Measurements from ENCODE around the gene CNPY2.
"Not testable (repeated sequence)": the region's sequence is repeated elsewhere in the genome, so short reads cannot be mapped to it uniquely, and the experiment has no call there.

The CNPY2 gene

DNA sequence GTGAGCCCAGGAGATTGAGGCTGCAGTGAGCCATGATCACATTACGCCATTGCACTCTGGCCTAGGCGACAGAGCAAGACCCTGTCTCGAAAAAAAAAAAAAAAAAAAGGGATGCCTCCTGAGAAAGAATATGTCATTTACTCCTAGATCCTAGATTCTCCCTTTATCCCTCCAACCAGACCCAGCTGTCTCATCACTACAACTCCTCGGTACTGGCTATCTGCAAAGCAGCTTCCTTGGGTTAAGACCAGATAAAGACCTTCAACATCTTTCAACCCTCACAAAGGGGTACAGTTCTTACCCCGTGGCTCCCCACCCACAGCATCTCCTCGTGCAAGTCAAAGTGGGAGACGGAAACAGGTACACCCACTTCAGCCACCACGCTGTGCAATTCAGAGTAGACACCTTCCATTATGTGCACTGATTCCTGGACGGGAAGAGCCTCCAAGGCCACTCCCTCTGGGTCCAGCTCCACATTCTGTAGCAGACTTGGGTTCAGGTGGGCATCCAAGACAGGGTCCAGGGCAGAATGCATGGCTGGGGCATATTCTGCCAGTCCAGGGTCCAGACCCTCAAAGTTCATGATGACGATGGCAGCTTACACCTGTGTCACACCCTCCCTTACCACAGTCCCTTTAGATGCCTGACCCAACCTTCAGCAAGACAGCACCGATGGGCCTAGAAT is 16.9 kb upstream of the CNPY2 start:
- no peak for FAIRE-seq
- DNase-seq (ENCODE audit: insufficient read length), result no peak
- TF ChIP-seq POLR2A (IDR thresholded peaks at IDR 0.05; ENCODE audit: low read depth, low read length) (no peak; the same call in 1 of the 2 replicates), POLR2AphosphoS5 (IDR thresholded peaks at IDR 0.05; ENCODE audit: low read depth, low read length) (no peak), TAF1 (IDR thresholded peaks at IDR 0.05; ENCODE audit: borderline replicate concordance, low read depth, low read length) (no peak)

DNA sequence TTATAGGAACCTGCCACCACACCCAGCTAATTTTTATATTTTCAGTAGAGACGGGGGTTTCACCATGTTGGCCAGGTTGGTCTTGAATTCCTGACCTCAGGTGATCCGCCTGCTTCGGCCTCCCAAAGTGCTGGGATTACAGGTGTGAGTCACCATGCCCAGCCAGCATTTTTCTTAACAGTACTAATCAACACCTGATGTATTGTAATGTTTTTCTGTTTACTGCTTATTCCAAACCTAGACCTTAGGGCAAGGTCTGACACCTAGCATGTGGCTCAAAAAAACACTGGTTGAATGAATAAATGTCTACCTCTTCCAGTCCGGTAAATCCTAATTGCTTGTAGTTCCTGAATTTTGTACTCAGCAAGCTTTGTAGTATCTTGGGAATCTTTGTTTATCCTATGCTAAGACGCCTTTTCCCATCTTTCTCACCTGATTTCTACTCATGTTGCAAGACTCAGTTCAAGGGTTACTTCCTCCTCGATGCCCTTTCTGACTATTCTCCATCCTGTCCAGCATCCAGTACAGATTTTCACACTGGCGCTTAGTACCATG is 15.2 kb upstream of the CNPY2 start:
- no peak for FAIRE-seq
- TF ChIP-seq POLR2A (IDR thresholded peaks at IDR 0.05; ENCODE audit: low read depth, low read length) (no peak), POLR2AphosphoS5 (IDR thresholded peaks at IDR 0.05; ENCODE audit: low read depth, low read length) (no peak), TAF1 (IDR thresholded peaks at IDR 0.05; ENCODE audit: borderline replicate concordance, low read depth, low read length) (no peak)
- no peak for DNase-seq (ENCODE audit: insufficient read length)

DNA sequence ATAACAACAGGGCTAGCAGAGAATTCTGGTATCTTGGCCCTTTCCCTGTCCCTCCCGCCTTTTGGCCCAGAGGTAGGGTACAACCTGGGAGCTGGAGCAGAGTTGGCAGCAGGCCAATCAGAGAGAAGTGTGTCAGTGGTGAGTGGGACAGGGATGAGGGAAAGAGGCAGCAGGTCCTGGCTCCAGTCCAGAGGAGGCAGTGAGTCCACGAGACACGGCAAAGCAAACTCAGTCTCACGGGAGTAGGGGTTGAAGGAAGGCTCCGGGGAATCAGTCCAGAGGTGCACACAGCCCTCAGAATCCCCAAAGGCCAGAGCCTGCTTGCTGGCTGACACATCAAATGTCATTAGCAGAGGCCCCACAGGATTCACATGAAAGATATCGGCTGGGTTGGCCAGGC is 10.7 kb upstream of the CNPY2 start:
- no peak for DNase-seq (ENCODE audit: insufficient read length)
- FAIRE-seq, result no peak
- TF ChIP-seq POLR2A (IDR thresholded peaks at IDR 0.05; ENCODE audit: low read depth, low read length) (no peak), TAF1 (IDR thresholded peaks at IDR 0.05; ENCODE audit: borderline replicate concordance, low read depth, low read length) (no peak)

DNA sequence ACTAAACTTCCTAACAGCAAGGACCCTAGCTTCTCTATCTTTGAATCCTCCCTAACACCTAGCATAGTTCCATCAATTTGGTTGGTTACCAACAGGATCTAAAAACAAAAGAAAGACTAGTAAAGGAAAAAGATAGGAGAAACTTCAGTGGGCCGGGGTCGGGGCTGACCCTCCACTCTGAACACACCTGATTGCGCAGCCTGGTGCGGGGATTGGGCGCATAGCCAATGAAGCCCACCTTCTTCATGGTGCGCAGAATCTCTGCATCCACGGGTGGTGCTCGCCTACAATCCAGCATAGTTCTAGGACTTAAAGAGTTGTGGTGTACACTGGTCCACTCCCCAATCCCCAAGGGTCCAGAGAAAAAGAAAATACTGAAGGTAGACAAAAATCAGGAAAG is 10.3 kb upstream of the CNPY2 start:
- TF ChIP-seq TAF1 (IDR thresholded peaks at IDR 0.05; ENCODE audit: borderline replicate concordance, low read depth, low read length) (no peak), POLR2AphosphoS5 (IDR thresholded peaks at IDR 0.05; ENCODE audit: low read depth, low read length) (no peak), POLR2A (IDR thresholded peaks at IDR 0.05; ENCODE audit: low read depth, low read length) (no peak)
- no peak for DNase-seq (ENCODE audit: insufficient read length)
- FAIRE-seq, result no peak

DNA sequence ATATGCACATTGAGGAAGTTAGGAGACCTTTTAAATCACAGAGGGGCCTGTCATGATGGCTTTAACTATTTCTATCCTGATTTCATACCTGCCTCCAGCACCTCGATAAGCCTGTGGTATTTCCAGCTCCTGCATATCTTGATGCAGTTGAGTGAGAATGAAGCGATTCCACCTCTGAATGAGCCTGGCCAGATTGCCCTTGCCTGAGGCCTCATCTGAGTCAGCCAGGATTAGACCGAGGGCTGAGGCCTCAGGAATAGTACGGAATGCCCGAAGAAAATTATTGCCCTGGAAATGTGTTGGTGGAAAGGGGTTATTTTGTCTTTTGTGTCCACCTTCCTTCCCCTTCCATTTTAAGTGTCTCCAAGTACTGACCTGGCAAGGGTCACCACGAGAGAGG is 8.4 kb upstream of the CNPY2 start:
- DNase-seq (ENCODE audit: insufficient read length) (no peak), FAIRE-seq (no peak)
- TF ChIP-seq POLR2AphosphoS5 (IDR thresholded peaks at IDR 0.05; ENCODE audit: low read depth, low read length) (no peak), POLR2A (IDR thresholded peaks at IDR 0.05; ENCODE audit: low read depth, low read length) (no peak), TAF1 (IDR thresholded peaks at IDR 0.05; ENCODE audit: borderline replicate concordance, low read depth, low read length) (no peak)

DNA sequence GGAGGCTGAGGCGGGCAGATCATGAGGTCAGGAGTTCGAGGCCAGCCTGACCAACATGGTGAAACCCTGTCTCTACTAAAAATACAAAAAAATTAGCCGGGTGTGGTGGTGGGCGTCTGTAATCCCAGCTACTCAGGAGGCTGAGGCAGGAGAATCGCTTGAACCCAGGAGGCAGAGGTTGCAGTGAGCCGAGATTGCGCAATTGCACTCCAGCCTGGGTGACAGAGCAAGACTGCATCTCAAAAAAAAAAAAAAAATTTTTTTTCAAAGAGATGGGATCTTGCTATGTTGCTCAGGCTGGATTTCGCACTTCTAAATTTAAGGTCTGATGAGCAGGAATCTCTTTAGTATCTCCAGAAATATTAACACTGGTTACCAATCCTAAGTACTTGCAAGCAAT is 5.8 kb upstream of the CNPY2 start:
- DNase-seq (ENCODE audit: insufficient read length); FAIRE-seq: not testable (repeated sequence)

DNA sequence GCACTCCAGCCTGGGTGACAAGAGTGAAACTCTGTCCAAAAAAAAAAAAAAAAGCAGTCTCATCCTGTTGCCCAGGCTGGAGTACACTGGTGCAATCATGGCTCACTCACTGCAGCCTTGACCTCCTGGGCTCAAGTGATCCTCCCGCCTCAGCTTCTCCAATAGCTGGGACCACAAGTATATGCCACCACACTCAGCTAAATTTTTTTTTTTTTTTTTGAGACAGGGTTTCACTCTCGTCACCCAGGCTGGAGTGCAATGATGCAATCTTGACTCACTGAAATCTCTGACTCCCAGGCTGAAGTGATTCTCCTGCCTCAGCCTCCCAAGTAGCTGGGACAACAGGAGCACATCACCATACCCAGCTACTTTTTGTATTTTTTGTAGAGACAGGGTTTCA is 5.2 kb upstream of the CNPY2 start:
- DNase-seq (ENCODE audit: insufficient read length) (no peak), FAIRE-seq (no peak)
- TF ChIP-seq POLR2A (IDR thresholded peaks at IDR 0.05; ENCODE audit: low read depth, low read length) (no peak), TAF1 (IDR thresholded peaks at IDR 0.05; ENCODE audit: borderline replicate concordance, low read depth, low read length) (no peak), POLR2AphosphoS5 (IDR thresholded peaks at IDR 0.05; ENCODE audit: low read depth, low read length) (no peak)

DNA sequence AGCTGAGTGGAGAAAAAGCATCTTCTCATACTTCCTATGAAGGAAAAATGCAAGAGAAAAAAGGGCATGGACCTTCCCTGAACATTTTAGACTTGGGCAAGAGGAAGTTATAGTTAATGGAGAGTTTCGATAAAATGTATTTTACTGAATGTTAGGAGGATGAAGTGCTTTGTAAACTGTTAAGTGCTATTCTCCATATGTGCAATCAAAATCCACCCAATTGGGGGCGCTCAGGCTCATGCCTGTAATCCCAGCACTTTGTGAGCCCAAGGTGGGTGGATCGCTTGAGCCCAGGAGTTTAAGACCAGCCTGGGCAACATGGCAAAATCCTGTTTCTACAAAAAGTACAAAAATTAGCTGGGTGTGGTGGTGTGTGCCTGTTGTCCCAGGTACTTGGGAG is 1.9 kb upstream of the CNPY2 start:
- DNase-seq (ENCODE audit: insufficient read length) (no peak), FAIRE-seq (no peak)
- TF ChIP-seq TAF1 (IDR thresholded peaks at IDR 0.05; ENCODE audit: borderline replicate concordance, low read depth, low read length) (no peak), POLR2AphosphoS5 (IDR thresholded peaks at IDR 0.05; ENCODE audit: low read depth, low read length) (no peak), POLR2A (IDR thresholded peaks at IDR 0.05; ENCODE audit: low read depth, low read length) (no peak)

DNA sequence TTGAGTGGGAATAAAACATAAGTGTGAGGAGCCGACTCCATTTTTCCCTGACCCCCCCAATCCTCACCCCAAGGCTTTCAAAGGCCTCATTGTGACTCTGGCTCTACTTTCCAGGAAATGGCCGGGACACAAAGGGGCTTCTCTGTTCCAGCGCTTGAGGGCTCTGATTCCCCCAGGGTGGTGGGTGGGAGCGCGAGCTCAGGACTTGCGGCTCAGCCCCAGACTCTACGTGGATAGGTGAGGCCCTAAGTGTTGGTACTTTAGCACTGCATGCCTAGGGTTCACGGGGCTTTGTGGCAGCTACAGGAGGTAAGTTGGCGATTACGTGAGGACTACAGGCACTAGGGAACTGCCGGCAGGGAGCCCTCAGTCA is 553 bp downstream of the CNPY2 start:
- no peak for FAIRE-seq

DNA sequence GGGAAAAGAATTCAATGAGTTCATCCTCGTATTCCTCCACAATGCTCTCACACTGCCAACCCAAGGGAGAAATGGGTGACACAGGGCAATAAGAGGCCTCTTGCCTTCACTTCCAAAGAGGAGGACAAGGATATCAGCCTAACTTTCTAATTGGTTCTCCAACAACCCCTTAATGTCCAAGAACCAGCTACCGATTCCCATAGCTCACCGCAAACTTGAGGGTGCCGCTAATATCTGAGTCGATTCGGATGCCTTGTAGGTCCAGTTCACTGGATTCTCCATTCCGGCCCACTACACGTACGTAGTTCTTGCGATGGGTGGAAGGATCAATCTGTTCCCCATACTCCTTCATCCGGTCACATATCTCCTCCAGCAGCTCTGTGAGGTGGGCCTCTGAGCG is 4.8 kb downstream of the CNPY2 start:
- TF ChIP-seq POLR2AphosphoS5 (IDR thresholded peaks at IDR 0.05; ENCODE audit: low read depth, low read length) (no peak), POLR2A (IDR thresholded peaks at IDR 0.05; ENCODE audit: low read depth, low read length) (no peak), TAF1 (IDR thresholded peaks at IDR 0.05; ENCODE audit: borderline replicate concordance, low read depth, low read length) (no peak)
- FAIRE-seq (no peak), DNase-seq (ENCODE audit: insufficient read length) (no peak)

More for the DNA sequence above, 553 bp downstream of the CNPY2 start:
- no peak for DNase-seq (ENCODE audit: insufficient read length)
- no peak for TF ChIP-seq POLR2A (IDR thresholded peaks at IDR 0.05; ENCODE audit: low read depth, low read length)
- TF ChIP-seq TAF1 (IDR thresholded peaks at IDR 0.05; ENCODE audit: borderline replicate concordance, low read depth, low read length), result no peak
- no peak for TF ChIP-seq POLR2AphosphoS5 (IDR thresholded peaks at IDR 0.05; ENCODE audit: low read depth, low read length)

DNA sequence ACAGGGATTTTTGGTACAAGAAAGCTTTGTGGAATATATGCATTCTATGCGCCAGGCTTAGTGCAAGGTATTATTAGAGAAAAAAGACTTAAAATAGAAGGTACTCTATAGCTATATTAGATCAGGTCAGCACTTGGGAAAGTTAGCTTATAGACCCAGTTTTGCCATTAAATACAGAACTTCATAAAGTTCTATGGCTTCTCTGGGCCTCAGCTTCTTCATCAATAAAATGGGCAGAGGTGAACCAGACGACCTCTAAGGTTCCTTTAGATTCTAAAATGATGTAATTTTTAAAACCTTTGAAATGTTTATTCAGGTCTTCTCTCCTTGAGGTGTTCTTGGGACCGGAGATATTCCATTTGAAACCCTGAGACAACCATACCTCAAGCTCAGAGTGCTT is 7.1 kb downstream of the CNPY2 start:
- FAIRE-seq (no peak), DNase-seq (ENCODE audit: insufficient read length) (no peak)
- no peak for TF ChIP-seq POLR2AphosphoS5 (IDR thresholded peaks at IDR 0.05; ENCODE audit: low read depth, low read length)
- TF ChIP-seq TAF1 (IDR thresholded peaks at IDR 0.05; ENCODE audit: borderline replicate concordance, low read depth, low read length), result no peak
- no peak for TF ChIP-seq POLR2A (IDR thresholded peaks at IDR 0.05; ENCODE audit: low read depth, low read length)

DNA sequence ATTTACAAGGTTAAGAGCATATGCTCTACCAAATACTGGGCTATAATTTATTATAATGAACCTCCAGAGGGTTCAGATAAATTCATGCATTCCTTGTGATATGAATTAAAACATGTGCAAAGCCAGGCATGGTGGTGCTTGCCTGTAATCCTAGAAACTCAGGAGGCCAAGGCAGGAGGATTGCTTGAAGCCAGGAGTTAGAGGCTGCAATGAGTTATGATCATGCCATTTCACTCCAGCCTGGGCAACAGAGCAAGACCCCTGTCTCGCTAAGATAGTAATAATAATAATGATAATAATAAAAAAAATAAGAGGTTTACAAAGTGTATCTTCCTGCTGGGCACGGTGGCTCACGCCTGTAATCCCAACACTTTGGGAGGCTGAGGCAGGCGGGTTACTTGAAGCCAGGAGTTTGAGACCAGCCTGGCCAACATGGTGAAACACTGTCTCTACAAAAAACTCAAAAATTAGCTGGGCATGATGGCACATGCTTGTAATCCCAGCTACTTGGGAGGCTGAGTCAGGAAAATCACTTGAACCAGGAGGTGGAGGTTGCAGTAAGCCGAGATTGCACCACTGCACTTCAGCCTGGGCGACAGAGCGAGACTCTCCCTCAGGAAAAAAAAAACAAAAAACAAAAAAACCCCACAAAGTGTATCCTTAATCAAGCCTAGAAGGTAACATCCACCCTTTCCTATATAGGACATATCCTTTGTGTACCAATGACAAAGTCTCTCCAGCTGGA is 8.4 kb downstream of the CNPY2 start:
- DNase-seq (ENCODE audit: insufficient read length), result no peak
- FAIRE-seq, result no peak
- TF ChIP-seq TAF1 (IDR thresholded peaks at IDR 0.05; ENCODE audit: borderline replicate concordance, low read depth, low read length) (no peak), POLR2AphosphoS5 (IDR thresholded peaks at IDR 0.05; ENCODE audit: low read depth, low read length) (no peak), POLR2A (IDR thresholded peaks at IDR 0.05; ENCODE audit: low read depth, low read length) (no peak)

Data from GM12892 (cell line).